Hypothalamus (tissue), 51 donors: Measurements from ENCODE around the gene TXLNB.
A peak's percentile ranks its signal among the peaks of the same experiment; 100 is the strongest.
"Not testable (repeated sequence)": the region's sequence is repeated elsewhere in the genome, so short reads cannot be mapped to it uniquely, and the experiment has no call there.

ENCODE experiments used
- DNase-seq, 51 donors: peaks; one replicate each; lab custom pipeline; 2025; lab: John Stamatoyannopoulos, UW

TXLNB gene

GRCh38 chr6:139313229-139313628, 21.4 kb upstream of the TXLNB start:
- DNase-seq: no peak

GRCh38 chr6:139311831-139312230, 20.0 kb upstream of the TXLNB start:
- no peak for DNase-seq

- DNase-seq: no peak
These were observed 17.3 kb upstream of the TXLNB start for GRCh38 chr6:139308936-139309603.

- DNase-seq: no peak
These were observed 16.6 kb upstream of the TXLNB start for GRCh38 chr6:139308286-139308916.

- no peak for DNase-seq
These were observed 14.6 kb upstream of the TXLNB start for GRCh38 chr6:139306291-139306981.

GRCh38 chr6:139303185-139303584, 11.4 kb upstream of the TXLNB start:
- no peak for DNase-seq

- no peak for DNase-seq
These were observed 6.1 kb upstream of the TXLNB start for GRCh38 chr6:139297921-139298320.

- DNase-seq: no peak
These were observed 5.1 kb upstream of the TXLNB start for GRCh38 chr6:139296927-139297326.

- DNase-seq: no peak
These were observed 4.1 kb upstream of the TXLNB start for GRCh38 chr6:139295901-139296300.

- no peak for DNase-seq
These were observed 2.3 kb upstream of the TXLNB start for GRCh38 chr6:139294090-139294489.

GRCh38 chr6:139293230-139293629, 1.4 kb upstream of the TXLNB start:
- not testable (repeated sequence) for DNase-seq

- DNase-seq: peak in 1 of 51 donors; percentile 27
These were observed 949 bp downstream of the TXLNB start for GRCh38 chr6:139290787-139291311.

GRCh38 chr6:139289233-139289632, 2.6 kb downstream of the TXLNB start:
- no peak for DNase-seq

- DNase-seq: no peak
These were observed 3.2 kb downstream of the TXLNB start for GRCh38 chr6:139288496-139289040.

- no peak for DNase-seq
These were observed 3.9 kb downstream of the TXLNB start for GRCh38 chr6:139287868-139288267.

GRCh38 chr6:139286438-139286837, 5.4 kb downstream of the TXLNB start:
- DNase-seq: not testable (repeated sequence)

- no peak for DNase-seq
These were observed 6.2 kb downstream of the TXLNB start for GRCh38 chr6:139285590-139285989.

- DNase-seq: no peak
These were observed 7.0 kb downstream of the TXLNB start for GRCh38 chr6:139284789-139285188.

GRCh38 chr6:139282684-139283083, 9.1 kb downstream of the TXLNB start:
- DNase-seq: no peak

- no peak for DNase-seq
These were observed 13.6 kb downstream of the TXLNB start for GRCh38 chr6:139278190-139278589.

GRCh38 chr6:139277587-139277986, 14.2 kb downstream of the TXLNB start:
- no peak for DNase-seq
